Transverse colon (tissue), 4 donors: Measurements from ENCODE around the gene SPDYC. TPM values are rescaled to one million over a fixed set of nuclear protein-coding genes. Genes with fewer than 3 reads are reported as not detected.
A peak's percentile ranks its signal among the peaks of the same experiment; 100 is the strongest.
"Not testable (repeated sequence)": the region's sequence is repeated elsewhere in the genome, so short reads cannot be mapped to it uniquely, and the experiment has no call there.

Experiments used
- DNase-seq: peaks from one replicate; pipeline ENCODE4 v3.0.0-alpha.2; 2019
- H3K27ac ChIP-seq, 4 donors: fragments of 200-600 bp; sonication (generic); 2 replicates each; pipeline ENCODE4 v1.5.1; 2016 to 2018; ENCODE audit warnings: inconsistent platforms in 4 of 4
- H3K27me3 ChIP-seq: fragments of 200-600 bp; sonication (generic); 2 replicates; pipeline ENCODE4 v1.5.1; 2017; ENCODE audit warnings: inconsistent platforms
- H3K36me3 ChIP-seq, 4 donors: fragments of 200-600 bp; sonication (generic); 2 replicates each; pipeline ENCODE4 v1.5.1; 2017 to 2019; ENCODE audit warnings: inconsistent platforms in 4 of 4
- H3K4me1 ChIP-seq, 4 donors: fragments of 200-600 bp; sonication (generic); 2 replicates each; pipeline ENCODE4 v1.5.1; 2017 to 2020; ENCODE audit warnings: inconsistent platforms in 4 of 4
- H3K4me3 ChIP-seq, 4 donors: fragments of 200-600 bp; sonication (generic); 1 replicate in 1 of 4; 2 replicates in 3 of 4; pipeline versions ENCODE4 v1.5.1 to v1.6.1; 2017 to 2019; ENCODE audit warnings: inconsistent platforms in 4 of 4
- H3K9me3 ChIP-seq, 2 donors: fragments of 200-600 bp; sonication (generic); 2 replicates each; pipeline ENCODE4 v1.5.1; 2017 to 2019; ENCODE audit warnings: inconsistent platforms in 2 of 2
- CTCF ChIP-seq, 5 experiments: fragments of 200-600 bp in 3 of 5; fragments of 450-650 bp in 2 of 5; sonication (generic) in 3 of 5; IDR thresholded peaks; 1 replicate in 2 of 5; 2 replicates in 3 of 5; pipeline ENCODE4 v1.5.1; 2016 to 2017; ENCODE audit warnings: antibody characterized with exemption in 5 of 5, inconsistent platforms in 3 of 5, mild to moderate bottlenecking in 2 of 5, moderate library complexity in 1 of 5
- EP300 ChIP-seq: sonication (generic); formaldehyde crosslinking; IDR thresholded peaks from one replicate; pipeline ENCODE4 v1.6.1; 2017; ENCODE audit warnings: antibody characterized with exemption, low read depth
- POLR2A ChIP-seq: fragments of 450-650 bp; IDR thresholded peaks from one replicate; pipeline ENCODE4 v1.6.1; 2016; ENCODE audit warnings: antibody characterized with exemption, mild to moderate bottlenecking, moderate library complexity
- POLR2AphosphoS5 ChIP-seq, 3 donors: sonication (generic); formaldehyde crosslinking; IDR thresholded peaks; one replicate each; pipeline ENCODE4 v1.6.1; 2016; ENCODE audit warnings: antibody characterized with exemption in 3 of 3
- WGBS, 2 donors: methylation state at CpG; one replicate each; pipeline ENCODE4 v1.1.5; 2018; ENCODE audit warnings: low coverage in 1 of 2; 5-methylcytosine and 5-hydroxymethylcytosine counted together
- in situ Hi-C, 4 donors: fragments of 200-750 bp; cut with MboI; loops; one replicate each; pipeline versions ENCODE4 v1.15.0 to v1.15.1; 2017; ENCODE audit warnings: low sequenced_read_pairs in 3 of 4, low pct_ligation_motif_present in 1 of 4, low pct_unique_long_range_greater_than_20kb in 1 of 4
- intact Hi-C: fragments of 100-400 bp; cut with DNase I; formaldehyde crosslinking; loops from one replicate; pipeline ENCODE4 v1.15.1; 2023; ENCODE audit warnings: low total_unique reads
- total RNA-seq, 4 donors: library from RNA; depleted of rRNA; stranded (reverse); fragments of >200 nt; gene quantifications; one replicate each; pipeline ENCODE4 v1.1.0, GENCODE V29; 2016

Gene SPDYC
- total RNA-seq, 4 donors from 2014 or later: not detected

GRCh38 chr11:65147352-65148075, 22.5 kb upstream of the SPDYC start:
- 73 to 80% methylated on average over 2 of the region's 2 CpGs for WGBS, 2 donors
- no peak overlapping the region for H3K27ac ChIP-seq
- no peaks in the 10 kb centered on the region for H3K36me3 ChIP-seq
- in situ Hi-C loops (no loop called here), intact Hi-C loops (no loop called here)
- H3K27me3 ChIP-seq: no peaks in the 10 kb centered on the region
- H3K4me3 ChIP-seq: no peak overlapping the region
- peaks cover 8 to 15% (median 10%) of the 10 kb centered on the region in 4 donors for H3K4me1 ChIP-seq
- no peak for DNase-seq
- no peaks in the 10 kb centered on the region for H3K9me3 ChIP-seq
- TF ChIP-seq POLR2A: no peak
- no peak for TF ChIP-seq POLR2AphosphoS5 (IDR thresholded peaks at IDR 0.05)
- no peak for TF ChIP-seq CTCF (IDR thresholded peaks at IDR 0.05)
- no peak for TF ChIP-seq EP300

- in situ Hi-C loops: no loop called here
- intact Hi-C loops: no loop called here
- Histone ChIP-seq H3K27ac (no peak overlapping the region), H3K4me1 (peaks cover 8 to 15% (median 10%) of the 10 kb centered on the region in 4 donors), H3K27me3 (no peaks in the 10 kb centered on the region), H3K9me3 (no peaks in the 10 kb centered on the region), H3K36me3 (no peaks in the 10 kb centered on the region), H3K4me3 (no peak overlapping the region)
- 77 to 81% methylated on average over 3 to 5 of the region's 5 CpGs for WGBS, 2 donors
- DNase-seq: no peak
- TF ChIP-seq EP300 (no peak), POLR2A (no peak), CTCF (IDR thresholded peaks at IDR 0.05) (no peak), POLR2AphosphoS5 (IDR thresholded peaks at IDR 0.05) (no peak)
Observed at GRCh38 chr11:65148657-65149056, 21.4 kb upstream of the SPDYC start.

GRCh38 chr11:65150131-65150508, 19.9 kb upstream of the SPDYC start:
- H3K9me3 ChIP-seq, H3K27me3 ChIP-seq, DNase-seq, in situ Hi-C loops, H3K4me3 ChIP-seq, H3K36me3 ChIP-seq, intact Hi-C loops: not testable (repeated sequence)
- WGBS, 2 donors: 75 to 86% methylated on average over 1 to 10 of the region's 10 CpGs
- Histone ChIP-seq H3K4me1 (peaks cover 8 to 15% (median 10%) of the 10 kb centered on the region in 4 donors), H3K27ac (peak overlapping the region; percentile 63 to 78 (median 70))

GRCh38 chr11:65150509-65151299, 19.3 kb upstream of the SPDYC start:
- 29 to 60% methylated on average over 2 to 12 of the region's 12 CpGs for WGBS, 2 donors
- TF ChIP-seq POLR2A (peak; percentile 13), CTCF (IDR thresholded peaks at IDR 0.05) (peak in 2 of 5 experiments; percentile 26 to 36), EP300 (no peak), POLR2AphosphoS5 (IDR thresholded peaks at IDR 0.05) (peak in 2 of 3 donors; percentile 5 to 26)
- no peaks in the 10 kb centered on the region for H3K27me3 ChIP-seq
- H3K36me3 ChIP-seq: no peaks in the 10 kb centered on the region
- intact Hi-C loops (no loop called here), in situ Hi-C loops (no loop called here)
- no peak overlapping the region for H3K4me3 ChIP-seq
- H3K27ac ChIP-seq: peak overlapping the region; percentile 63 to 78 (median 70)
- DNase-seq: peak; percentile 89
- H3K4me1 ChIP-seq: peaks cover 8 to 15% (median 10%) of the 10 kb centered on the region in 4 donors
- H3K9me3 ChIP-seq: no peaks in the 10 kb centered on the region
